H9 (cell line): ENCODE data around the gene EPHB3. TPM values are rescaled to one million over a fixed set of nuclear protein-coding genes. Genes with fewer than 3 reads are reported as not detected.

Source experiments
- DNase-seq: peaks from one replicate; pipeline ENCODE4 v3.0.0-alpha.2; 2017
- H2AFZ ChIP-seq: one replicate; pipeline ENCODE4 v1.6.1; 2013; ENCODE audit warnings: mild to moderate bottlenecking, low read length, control low read depth, moderate library complexity
- H2AK5ac ChIP-seq: 2 replicates; pipeline ENCODE4 v1.6.1; 2013; ENCODE audit warnings: low read length, control low read depth, mixed read lengths; ENCODE audit not compliant: insufficient read length
- H2BK120ac ChIP-seq: one replicate; pipeline ENCODE4 v1.6.1; 2013; ENCODE audit warnings: low read depth, mild to moderate bottlenecking, low read length, control low read depth, inconsistent platforms; ENCODE audit not compliant: poor library complexity, severe bottlenecking
- H2BK12ac ChIP-seq: 2 replicates; pipeline ENCODE4 v1.6.1; 2013; ENCODE audit warnings: low read length, control low read depth, mixed read lengths, low read depth; ENCODE audit not compliant: insufficient read length
- H2BK15ac ChIP-seq: 2 replicates; pipeline ENCODE4 v1.6.1; 2013; ENCODE audit warnings: low read depth, low read length, control low read depth
- H2BK20ac ChIP-seq: one replicate; pipeline ENCODE4 v1.6.1; 2013; ENCODE audit warnings: low read depth, mild to moderate bottlenecking, low read length, control low read depth, inconsistent platforms; ENCODE audit not compliant: poor library complexity, severe bottlenecking
- H2BK5ac ChIP-seq: 2 replicates; pipeline ENCODE4 v1.6.1; 2013; ENCODE audit warnings: low read length, control low read depth, mixed read lengths; ENCODE audit not compliant: insufficient read length
- H3K14ac ChIP-seq: 2 replicates; pipeline ENCODE4 v1.6.1; 2013; ENCODE audit warnings: low read length, control low read depth; ENCODE audit not compliant: insufficient read depth
- H3K18ac ChIP-seq: 2 replicates; pipeline ENCODE4 v1.6.1; 2013; ENCODE audit warnings: low read depth, mild to moderate bottlenecking, mixed read lengths, low read length, control low read depth; ENCODE audit not compliant: insufficient read length
- H3K23ac ChIP-seq: 2 replicates; pipeline ENCODE4 v1.6.1; 2013; ENCODE audit warnings: low read length, control low read depth, mixed read lengths, low read depth; ENCODE audit not compliant: insufficient read length
- H3K23me2 ChIP-seq: 2 replicates; pipeline ENCODE4 v1.6.1; 2013; ENCODE audit warnings: low read depth, mild to moderate bottlenecking, mixed read lengths, low read length, control low read depth; ENCODE audit not compliant: insufficient read length, poor library complexity, severe bottlenecking
- H3K27ac ChIP-seq: 2 replicates; pipeline ENCODE4 v1.5.1; 2013; ENCODE audit warnings: low read length, control low read depth, mixed read lengths, low read depth; ENCODE audit not compliant: insufficient read length
- H3K27me3 ChIP-seq: 2 replicates; pipeline ENCODE4 v1.6.1; 2013; ENCODE audit warnings: low read length, control low read depth, inconsistent platforms; ENCODE audit not compliant: insufficient read depth
- H3K4ac ChIP-seq: 2 replicates; pipeline ENCODE4 v1.6.1; 2013; ENCODE audit warnings: low read depth, mild to moderate bottlenecking, control low read depth, inconsistent platforms, low read length, moderate library complexity
- H3K4me1 ChIP-seq: 2 replicates; pipeline ENCODE4 v1.6.1; 2013; ENCODE audit warnings: low read length, control low read depth, inconsistent platforms; ENCODE audit not compliant: insufficient read depth
- H3K4me2 ChIP-seq: 2 replicates; pipeline ENCODE4 v1.6.1; 2013; ENCODE audit warnings: low read length, control low read depth, mixed read lengths; ENCODE audit not compliant: insufficient read length, insufficient read depth
- H3K56ac ChIP-seq: 2 replicates; pipeline ENCODE4 v1.6.1; 2013; ENCODE audit warnings: low read depth, mild to moderate bottlenecking, mixed read lengths, low read length, control low read depth; ENCODE audit not compliant: insufficient read length
- H3K79me1 ChIP-seq: 2 replicates; pipeline ENCODE4 v1.6.1; 2013; ENCODE audit warnings: low read depth, mild to moderate bottlenecking, moderate library complexity, low read length, control low read depth, inconsistent platforms; ENCODE audit not compliant: insufficient read depth, poor library complexity, severe bottlenecking
- H3K79me2 ChIP-seq: 2 replicates; pipeline ENCODE4 v1.6.1; 2013; ENCODE audit warnings: low read length, control low read depth, inconsistent platforms; ENCODE audit not compliant: insufficient read depth
- H3K9ac ChIP-seq: 2 replicates; pipeline ENCODE4 v1.6.1; 2013; ENCODE audit warnings: low read length, control low read depth, mixed read lengths; ENCODE audit not compliant: insufficient read length; ENCODE audit errors: extremely low read depth
- H3K9me3 ChIP-seq: one replicate; pipeline ENCODE4 v1.6.1; 2013; ENCODE audit warnings: low read depth, low read length, inconsistent platforms; ENCODE audit not compliant: control insufficient read depth
- H3T11ph ChIP-seq: one replicate; pipeline ENCODE4 v1.6.1; 2013; ENCODE audit warnings: mild to moderate bottlenecking, low read length, control low read depth, inconsistent platforms
- H4K20me1 ChIP-seq: one replicate; pipeline ENCODE4 v1.6.1; 2013; ENCODE audit not compliant: control insufficient read depth, insufficient read length, insufficient read depth
- H4K5ac ChIP-seq: 2 replicates; pipeline ENCODE4 v1.6.1; 2013; ENCODE audit warnings: low read depth, mild to moderate bottlenecking, mixed read lengths, low read length, control low read depth; ENCODE audit not compliant: insufficient read length
- H4K8ac ChIP-seq: replicated peaks from 2 replicates; pipeline ENCODE4 v1.6.1; 2013; ENCODE audit warnings: low read length, control low read depth, mixed read lengths, low read depth; ENCODE audit not compliant: insufficient read length
- H4K91ac ChIP-seq: 2 replicates; pipeline ENCODE4 v1.6.1; 2013; ENCODE audit warnings: low read depth, mild to moderate bottlenecking, moderate library complexity, mixed read lengths, low read length, control low read depth; ENCODE audit not compliant: insufficient read length
- H3K27ac Mint-ChIP-seq, 3 experiments: 2 replicates in 2 of 3; 3 replicates in 1 of 3; pipeline ENCODE4 v1.8.0; 2020 to 2021; ENCODE audit warnings: mixed read lengths in 3 of 3, mild to moderate bottlenecking in 1 of 3, moderate library complexity in 1 of 3
- H3K27me3 Mint-ChIP-seq: 2 replicates; pipeline ENCODE4 v1.8.0; 2021; ENCODE audit warnings: low read depth, mild to moderate bottlenecking, moderate library complexity, mixed read lengths
- H3K36me3 Mint-ChIP-seq, 3 experiments: 2 replicates in 2 of 3; 3 replicates in 1 of 3; pipeline ENCODE4 v1.8.0; 2020 to 2021; ENCODE audit warnings: low read depth in 3 of 3, mixed read lengths in 3 of 3; ENCODE audit not compliant: insufficient read depth in 1 of 3
- H3K4me1 Mint-ChIP-seq, 2 experiments: 2 replicates each; pipeline ENCODE4 v1.8.0; 2020; ENCODE audit warnings: mixed read lengths in 2 of 2
- H3K4me3 Mint-ChIP-seq, 2 experiments: 2 replicates in 1 of 2; 3 replicates in 1 of 2; pipeline ENCODE4 v1.8.0; 2020 to 2021; ENCODE audit warnings: mild to moderate bottlenecking in 2 of 2, mixed read lengths in 2 of 2, moderate library complexity in 1 of 2
- H3K9me3 Mint-ChIP-seq, 2 experiments: 2 replicates in 1 of 2; 3 replicates in 1 of 2; pipeline ENCODE4 v1.8.0; 2020; ENCODE audit warnings: mild to moderate bottlenecking in 2 of 2, mixed read lengths in 2 of 2, moderate library complexity in 1 of 2
- WGBS: extraction: QIAGEN DNeasy Blood & Tissue Kit; methylation state at CpG from one replicate; pipeline ENCODE4 v1.1.7; 2013; ENCODE audit warnings: missing lambda C conversion rate, low lambda C conversion rate, mixed read lengths; ENCODE audit not compliant: insufficient read length; ENCODE audit errors: extremely low coverage; 5-methylcytosine and 5-hydroxymethylcytosine counted together
- total RNA-seq: library from RNA; stranded (reverse); gene quantifications from 2 replicates; pipeline ENCODE4 v1.2.1, GENCODE V29; 2021
- TF ChIP-seq, protein P1 (sequence below): fragments of 200-600 bp; sonication (generic); conservative IDR thresholded peaks from 3 replicates; pipeline ENCODE4 v1.8.0; 2021; ENCODE audit warnings: antibody characterized with exemption, mild to moderate bottlenecking

EPHB3 gene
- total RNA-seq, 1 experiment from 2014 or later: 1.0 TPM

DNA sequence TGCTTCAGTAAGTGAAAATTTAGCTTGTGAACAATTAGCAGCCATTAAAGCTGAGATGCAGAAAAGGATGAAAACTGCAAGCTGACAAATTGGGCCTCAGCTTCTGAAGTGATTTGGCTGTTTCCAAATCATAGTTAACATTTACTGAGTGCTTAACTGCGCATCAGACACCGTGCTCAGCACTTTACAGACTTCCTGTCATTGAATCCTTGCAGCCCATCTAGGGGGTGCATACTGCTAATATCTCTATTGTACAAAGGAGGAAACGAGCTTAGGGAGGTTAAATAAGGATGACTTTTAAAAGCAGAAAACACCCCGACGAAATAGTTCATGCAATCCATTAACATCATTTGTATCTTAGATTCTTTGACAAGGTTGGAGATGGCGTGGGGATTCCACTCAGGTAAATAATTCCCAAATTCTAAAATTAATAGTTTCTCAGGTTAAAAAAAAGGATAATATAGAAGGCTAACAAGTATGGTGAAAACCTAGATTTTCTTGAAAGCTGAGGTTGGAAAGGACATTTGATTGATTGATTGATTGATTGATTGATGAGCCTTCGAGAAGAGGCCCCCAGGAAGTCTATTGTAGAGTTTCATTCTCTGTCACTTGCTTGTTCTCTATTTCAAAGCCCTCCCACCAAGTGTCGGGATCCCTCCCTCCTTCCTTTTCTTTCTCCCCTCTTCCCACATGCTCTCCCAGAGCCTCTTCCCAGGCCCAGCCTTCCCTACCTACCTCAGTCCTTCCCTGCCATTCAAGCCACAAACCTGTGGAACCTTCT lies 23.5 kb upstream of the EPHB3 start:
- no peaks in the 10 kb centered on the region for H3K79me1 ChIP-seq
- Mint-ChIP-seq H3K27me3 (peaks cover 11% of the 10 kb centered on the region), H3K36me3 (no peaks in the 10 kb centered on the region), H3K4me3 (peak overlapping the region in 1 of 2 experiments; percentile 9; a peak in 1 of 5 replicates), H3K27ac (0 out of 7 replicates have a peak overlapping the region, but pooled peaks of 1 of the 3 experiments have one; percentile 16), H3K9me3 (no peaks in the 10 kb centered on the region; a peak in 2 of 5 replicates), H3K4me1 (peaks cover 22 to 34% of the 10 kb centered on the region in 2 experiments)
- no peak overlapping the region for H2BK20ac ChIP-seq
- no peak overlapping the region for H2BK12ac ChIP-seq
- no peak overlapping the region for H3T11ph ChIP-seq
- no peak overlapping the region for H2AFZ ChIP-seq
- no peak overlapping the region for H3K27ac ChIP-seq
- WGBS: no CpG with 5 or more reads among the region's 8 CpGs
- no peak overlapping the region for H3K4me2 ChIP-seq
- TF ChIP-seq, protein P1, sequence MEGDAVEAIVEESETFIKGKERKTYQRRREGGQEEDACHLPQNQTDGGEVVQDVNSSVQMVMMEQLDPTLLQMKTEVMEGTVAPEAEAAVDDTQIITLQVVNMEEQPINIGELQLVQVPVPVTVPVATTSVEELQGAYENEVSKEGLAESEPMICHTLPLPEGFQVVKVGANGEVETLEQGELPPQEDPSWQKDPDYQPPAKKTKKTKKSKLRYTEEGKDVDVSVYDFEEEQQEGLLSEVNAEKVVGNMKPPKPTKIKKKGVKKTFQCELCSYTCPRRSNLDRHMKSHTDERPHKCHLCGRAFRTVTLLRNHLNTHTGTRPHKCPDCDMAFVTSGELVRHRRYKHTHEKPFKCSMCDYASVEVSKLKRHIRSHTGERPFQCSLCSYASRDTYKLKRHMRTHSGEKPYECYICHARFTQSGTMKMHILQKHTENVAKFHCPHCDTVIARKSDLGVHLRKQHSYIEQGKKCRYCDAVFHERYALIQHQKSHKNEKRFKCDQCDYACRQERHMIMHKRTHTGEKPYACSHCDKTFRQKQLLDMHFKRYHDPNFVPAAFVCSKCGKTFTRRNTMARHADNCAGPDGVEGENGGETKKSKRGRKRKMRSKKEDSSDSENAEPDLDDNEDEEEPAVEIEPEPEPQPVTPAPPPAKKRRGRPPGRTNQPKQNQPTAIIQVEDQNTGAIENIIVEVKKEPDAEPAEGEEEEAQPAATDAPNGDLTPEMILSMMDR: no peak
- no peak overlapping the region for H3K4ac ChIP-seq
- H3K27me3 ChIP-seq: no peaks in the 10 kb centered on the region
- H2BK15ac ChIP-seq: no peak overlapping the region
- H3K18ac ChIP-seq: no peak overlapping the region
- H2BK5ac ChIP-seq: no peak overlapping the region
- H3K56ac ChIP-seq: no peak overlapping the region
- H3K23ac ChIP-seq: no peak overlapping the region
- H3K79me2 ChIP-seq: no peaks in the 10 kb centered on the region
- no peak overlapping the region for H3K9ac ChIP-seq
- no peak overlapping the region for H2BK120ac ChIP-seq
- H4K5ac ChIP-seq: no peak overlapping the region
- H3K14ac ChIP-seq: no peak overlapping the region
- no peaks in the 10 kb centered on the region for H3K9me3 ChIP-seq
- H4K8ac ChIP-seq: no peak overlapping the region
- no peak for DNase-seq
- H4K20me1 ChIP-seq: no peaks in the 10 kb centered on the region
- peaks cover 3% of the 10 kb centered on the region for H3K23me2 ChIP-seq
- no peak overlapping the region for H4K91ac ChIP-seq
- no peaks in the 10 kb centered on the region; the same call in 1 of the 2 replicates for H3K4me1 ChIP-seq
- no peak overlapping the region for H2AK5ac ChIP-seq
